SW480 (cell line): ENCODE measurements around the gene EME2.

Source experiments
- DNase-seq: peaks from one replicate; pipeline ENCODE4 v3.0.0-alpha.2; 2016; ENCODE audit warnings: low spot score

Gene EME2

GRCh38 chr16:1778200-1779179 lies 5.9 kb downstream of the EME2 start:
- no peak for DNase-seq

DNA sequence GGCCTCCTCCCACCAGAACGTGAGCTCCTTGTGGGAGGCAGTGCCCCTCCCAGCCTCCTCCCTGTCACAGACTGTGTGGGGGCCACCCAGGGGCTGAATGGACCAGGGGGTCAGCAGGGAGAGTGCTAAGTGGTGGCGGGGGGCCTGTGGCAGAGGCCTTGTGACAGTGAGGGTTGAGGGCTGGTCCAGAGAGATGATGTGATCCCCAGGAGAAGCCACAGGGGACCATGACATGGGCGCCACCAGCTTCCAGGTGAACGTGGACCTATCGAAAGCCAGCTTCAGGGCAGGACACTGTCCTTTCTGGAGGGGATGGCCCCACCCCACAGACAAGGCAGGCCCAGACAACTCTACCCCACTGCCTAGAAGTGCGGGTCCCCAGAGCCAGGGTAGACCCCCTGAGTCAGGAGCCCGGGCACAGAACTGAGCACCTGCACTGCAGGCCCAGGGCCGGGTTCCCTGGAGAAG lies 6.7 kb downstream of the EME2 start:
- no peak for DNase-seq

DNA sequence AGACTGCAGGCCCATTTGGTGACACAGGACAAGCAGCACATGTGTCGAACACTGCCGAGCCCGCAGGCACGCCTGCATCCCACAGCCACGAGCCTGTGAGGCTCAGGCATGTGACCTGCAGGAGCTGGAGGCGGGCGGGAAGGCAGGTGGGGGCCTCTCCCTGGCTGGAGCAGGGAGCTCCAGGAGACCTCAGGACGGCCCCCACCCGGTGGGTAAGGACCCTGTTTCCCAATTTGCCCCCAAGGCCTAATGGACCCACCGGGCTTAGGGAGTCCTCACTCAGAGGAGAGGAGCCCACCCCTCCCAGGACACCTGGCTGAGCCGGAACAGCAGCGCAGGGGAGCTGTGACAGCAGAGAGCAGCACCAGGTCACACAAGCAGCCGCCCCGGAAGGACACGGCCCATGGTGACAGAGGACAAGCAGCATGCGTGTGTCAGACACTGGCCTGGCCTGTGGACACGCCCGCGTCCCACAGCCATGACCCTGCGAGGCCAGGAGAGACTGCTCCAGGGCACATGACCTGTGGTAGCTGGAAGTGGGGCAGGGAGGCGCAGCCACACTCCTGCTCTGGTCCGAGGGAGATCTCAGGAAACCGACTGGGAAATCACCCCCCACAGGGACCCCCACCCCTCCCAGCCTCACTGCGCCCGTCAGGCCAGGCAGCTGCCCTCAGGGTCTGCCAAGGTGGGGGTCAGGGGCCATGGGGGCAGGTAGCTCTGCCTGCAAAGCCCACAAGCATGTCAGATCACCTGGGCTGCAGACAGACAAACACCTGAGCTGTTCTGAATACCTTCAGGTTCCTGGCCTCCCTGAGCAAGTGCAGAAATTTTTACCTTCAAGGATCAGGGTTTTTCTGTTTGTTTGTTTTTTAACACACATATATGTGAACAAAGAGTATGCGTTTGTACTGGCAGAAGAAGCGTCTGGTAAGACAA lies 7.4 kb downstream of the EME2 start:
- DNase-seq: no peak

DNA sequence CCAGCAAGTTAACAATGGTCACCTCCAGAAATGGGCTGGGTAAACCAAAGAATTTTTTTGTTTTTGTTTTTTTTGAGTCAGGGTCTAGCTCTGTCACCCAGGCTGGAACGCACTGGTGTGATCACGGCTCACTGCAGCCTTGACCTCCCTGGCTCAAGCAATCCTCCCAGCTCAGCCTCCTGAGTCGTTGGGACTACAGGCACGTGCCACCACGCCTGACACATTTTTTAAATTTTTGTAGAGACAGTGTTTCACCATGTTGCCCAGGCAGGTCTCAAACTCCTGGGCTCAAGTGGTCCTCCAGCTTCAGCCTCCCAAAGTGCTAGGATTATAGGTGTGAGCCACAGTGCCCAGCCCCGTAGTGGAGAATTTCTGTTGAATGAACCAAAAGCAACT lies 8.1 kb downstream of the EME2 start:
- DNase-seq: no peak

DNA sequence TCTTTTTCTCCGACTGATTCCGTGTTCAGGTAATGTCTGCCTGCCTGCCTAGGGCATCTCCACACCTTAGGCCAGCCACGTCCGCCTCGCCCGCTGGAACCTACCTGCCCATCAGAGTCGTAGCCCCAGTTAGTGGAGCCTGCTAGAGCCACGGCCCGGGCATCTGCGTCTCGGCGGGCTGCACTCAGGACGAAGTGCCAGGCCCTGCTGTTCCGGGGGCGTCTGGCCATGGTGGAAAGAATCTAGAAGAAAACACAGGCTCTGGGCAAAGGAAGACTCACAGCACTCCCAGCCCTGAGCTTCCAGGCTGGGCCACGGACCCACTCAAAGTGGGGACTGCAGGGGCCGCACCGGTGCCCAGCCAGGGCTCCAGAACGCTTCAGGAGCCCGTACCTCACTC lies 8.6 kb downstream of the EME2 start:
- no peak for DNase-seq

DNA sequence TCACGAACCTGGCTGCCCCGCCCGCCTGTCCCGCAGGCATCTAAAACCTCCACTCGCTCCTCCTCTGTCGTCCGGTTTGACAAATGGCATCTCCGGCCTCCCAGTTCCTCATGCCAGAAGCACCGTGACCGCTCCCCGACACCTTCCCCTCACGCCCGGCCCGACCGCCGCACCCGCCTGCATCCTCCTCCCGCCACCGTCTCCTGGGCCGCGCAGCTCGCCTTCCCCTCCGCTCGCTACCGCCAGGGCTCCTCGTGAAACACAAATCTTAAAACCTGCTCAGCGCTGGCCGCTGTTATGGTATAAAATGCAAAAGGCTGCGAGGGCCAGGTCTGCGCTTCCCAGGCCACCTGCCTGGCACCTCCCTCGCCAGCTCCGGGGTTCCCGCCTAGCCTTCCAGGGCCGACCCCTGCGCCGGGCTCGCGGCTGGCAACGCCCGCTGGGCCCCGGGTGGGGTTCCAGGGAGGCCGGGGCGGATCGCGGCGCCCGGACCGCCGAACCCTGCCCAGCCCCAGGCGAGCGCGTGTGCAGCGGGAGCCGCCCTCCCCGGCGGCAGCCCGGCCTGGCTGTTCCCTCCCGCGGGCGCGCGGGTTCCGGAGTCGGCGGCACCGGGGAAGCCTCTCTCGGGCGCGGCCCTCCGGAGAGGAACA lies 9.3 kb downstream of the EME2 start:
- peak; percentile 54 for DNase-seq

- peak; percentile 99 for DNase-seq
These were observed 10.0 kb downstream of the EME2 start, which contains the start of the genes NUBP2 and SPSB3 for GRCh38 chr16:1782408-1783264. Gene NUBP2 (plus strand): TSS chr16:1782960. CDS start chr16:1783021, 61 bp downstream. Gene SPSB3 (minus strand): TSS chr16:1782571. CDS start chr16:1781483, 1,088 bp downstream.

DNA sequence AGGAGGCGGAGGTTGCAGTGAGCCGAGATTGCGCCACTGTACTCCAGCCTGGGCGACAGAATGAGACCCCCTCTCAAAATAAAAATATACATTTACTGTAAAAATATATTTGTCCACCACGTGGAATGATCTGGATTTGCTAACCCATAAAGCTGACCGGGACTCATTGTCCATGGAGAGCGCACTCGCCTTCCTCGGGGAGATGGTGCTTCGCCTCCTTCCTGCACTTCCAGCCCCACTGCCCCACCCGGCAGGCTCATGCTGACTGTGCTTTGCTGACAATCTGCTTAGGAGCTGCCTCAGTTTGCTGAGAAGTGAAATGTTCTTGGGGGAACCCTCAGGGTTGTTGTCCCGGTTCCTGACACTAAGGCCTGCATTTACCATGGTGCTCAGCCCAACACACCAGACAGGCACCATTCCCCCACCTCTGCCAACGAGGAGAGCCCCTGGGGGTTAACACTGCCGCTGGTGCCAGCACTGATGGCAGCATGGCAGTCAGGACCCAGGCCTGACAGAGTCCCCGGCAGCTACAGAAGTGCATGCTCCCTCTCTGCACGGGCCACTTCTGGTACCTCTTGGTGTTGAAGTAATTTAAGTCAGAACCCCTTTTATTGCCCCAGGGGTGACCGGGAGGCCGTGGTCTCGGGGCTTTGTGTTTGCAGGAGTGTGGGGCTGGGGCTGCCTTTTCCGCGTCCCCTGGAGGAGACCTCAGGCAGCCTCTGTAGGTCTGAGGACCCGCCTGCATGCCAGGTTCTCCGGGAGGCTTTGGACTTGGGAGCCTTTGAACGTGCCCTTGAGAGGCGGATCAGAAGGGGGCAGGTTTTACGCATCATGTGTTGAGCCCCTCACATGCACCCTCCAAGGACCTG lies 12.6 kb downstream of the EME2 start:
- DNase-seq: no peak

DNA sequence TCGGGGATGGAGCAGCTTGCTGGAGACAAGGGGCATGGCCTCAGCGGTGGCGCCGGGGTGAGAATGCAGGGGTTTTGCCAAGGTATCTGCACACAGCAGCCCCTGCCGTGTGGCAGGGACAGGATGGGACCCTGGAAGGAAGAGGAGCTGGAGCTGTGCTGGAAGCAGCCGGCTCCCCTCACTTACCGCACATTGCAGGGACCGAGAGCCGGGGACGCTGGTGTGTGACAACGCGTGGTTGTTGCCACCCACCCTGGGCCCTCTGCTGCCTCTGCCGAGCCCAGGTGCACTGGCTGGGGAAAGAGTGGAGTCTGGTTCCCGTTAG lies 13.2 kb downstream of the EME2 start:
- no peak for DNase-seq

- DNase-seq: no peak
These were observed 13.8 kb downstream of the EME2 start for GRCh38 chr16:1786242-1787055.

DNA sequence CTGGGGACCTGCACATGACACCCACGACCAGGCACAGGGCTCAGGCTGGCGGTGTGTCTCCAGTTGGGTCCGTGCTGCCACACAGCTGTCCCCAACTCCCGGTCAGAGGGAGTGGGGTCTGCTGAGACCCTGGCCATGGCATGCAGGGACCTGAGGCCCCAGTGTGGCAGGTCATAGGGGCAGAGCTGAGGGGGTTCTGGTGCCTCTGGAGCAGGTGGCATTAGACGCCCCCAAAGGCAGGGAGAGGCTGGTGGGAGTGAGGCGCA lies 14.4 kb downstream of the EME2 start:
- no peak for DNase-seq

DNA sequence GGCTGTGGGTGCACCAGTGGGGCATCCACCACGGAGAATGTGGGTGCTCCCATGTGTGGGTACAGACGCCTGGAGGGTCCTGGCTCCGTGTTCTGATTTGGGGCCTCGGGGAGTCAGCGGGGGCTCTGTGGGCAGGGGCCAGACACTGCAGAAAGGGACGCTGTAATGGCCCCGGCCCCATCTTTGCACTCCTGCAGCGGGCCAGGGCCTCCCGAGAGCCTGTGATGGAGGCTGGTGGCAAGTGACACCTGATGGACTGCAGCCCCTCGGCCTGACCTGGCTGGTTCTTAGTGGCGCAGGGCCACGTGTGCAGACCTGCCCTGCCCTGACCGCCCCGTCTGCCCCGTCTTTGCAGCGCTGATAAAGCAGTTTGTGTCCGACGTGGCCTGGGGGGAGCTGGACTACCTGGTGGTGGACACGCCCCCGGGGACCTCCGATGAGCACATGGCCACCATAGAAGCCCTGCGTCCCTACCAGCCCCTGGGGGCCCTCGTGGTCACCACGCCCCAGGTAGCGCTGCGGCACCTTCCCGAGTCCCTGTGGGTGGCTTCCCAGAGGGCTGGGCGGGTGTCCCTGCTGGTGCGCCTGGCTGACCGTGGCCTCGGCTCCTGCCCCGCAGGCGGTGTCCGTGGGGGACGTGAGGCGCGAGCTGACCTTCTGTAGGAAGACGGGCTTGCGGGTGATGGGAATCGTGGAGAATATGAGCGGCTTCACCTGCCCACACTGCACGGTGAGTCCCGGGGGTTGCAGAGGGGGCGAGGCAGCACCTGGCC lies 14.9 kb downstream of the EME2 start:
- no peak for DNase-seq

DNA sequence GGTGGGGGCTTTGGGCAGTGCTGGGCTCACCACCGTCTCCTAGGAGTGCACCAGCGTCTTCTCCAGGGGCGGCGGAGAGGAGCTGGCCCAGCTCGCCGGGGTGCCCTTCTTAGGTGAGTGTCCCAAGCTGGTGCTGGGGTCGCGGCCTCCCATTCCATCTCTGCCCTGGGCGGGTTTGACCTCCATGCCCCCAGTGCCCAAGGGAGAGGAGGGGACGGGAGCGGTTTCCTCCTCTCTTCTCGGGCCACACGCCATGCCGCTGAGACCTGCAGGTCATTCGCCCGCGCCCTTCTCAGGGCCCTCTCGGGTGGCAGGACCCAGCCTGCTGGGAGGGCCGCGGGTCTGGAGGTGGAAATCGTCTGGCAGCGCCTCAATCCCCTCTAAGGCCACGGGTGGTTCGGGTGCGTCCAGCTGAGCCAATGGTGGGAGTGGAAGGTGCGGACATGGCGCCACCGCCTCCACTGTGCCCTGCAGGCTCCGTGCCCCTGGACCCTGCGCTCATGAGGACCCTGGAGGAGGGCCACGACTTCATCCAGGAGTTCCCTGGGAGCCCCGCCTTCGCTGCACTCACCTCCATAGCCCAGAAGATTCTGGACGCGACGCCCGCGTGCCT lies 15.6 kb downstream of the EME2 start:
- no peak for DNase-seq

- no peak for DNase-seq
These were observed 16.1 kb downstream of the EME2 start for GRCh38 chr16:1788708-1789100.

DNA sequence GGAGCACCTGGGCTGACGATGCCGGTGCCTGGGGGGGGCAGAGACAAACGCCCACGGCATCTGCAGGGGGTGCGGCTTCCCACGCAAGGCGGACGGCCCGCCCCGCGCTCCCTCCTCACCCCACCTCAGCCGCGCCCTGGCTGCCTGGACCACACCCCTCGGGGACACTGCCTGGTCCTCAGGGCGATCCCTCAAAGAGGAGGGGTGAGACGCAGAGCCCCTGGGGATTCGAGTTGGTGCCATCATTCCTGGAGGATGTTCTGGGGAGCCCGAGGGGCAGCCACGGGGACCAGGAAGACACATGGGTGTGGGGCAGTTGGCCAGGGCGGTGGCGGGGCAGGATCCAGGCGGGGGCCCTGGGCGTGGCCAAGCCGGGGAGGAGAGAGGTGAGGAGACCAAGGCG lies 17.0 kb downstream of the EME2 start:
- no peak for DNase-seq

GRCh38 chr16:1790261-1790610 lies 17.6 kb downstream of the EME2 start:
- DNase-seq: no peak

- no peak for DNase-seq
These were observed 18.1 kb downstream of the EME2 start for GRCh38 chr16:1790611-1791255.
